Measurements from ENCODE around the gene TIMP1.
"Not testable (repeated sequence)": the region's sequence is repeated elsewhere in the genome, so short reads cannot be mapped to it uniquely, and the experiment has no call there.

The TIMP1 gene

GRCh38 chrX:47574076-47574546, 8.1 kb upstream of the TIMP1 start:
- DNase-seq: no peak

- DNase-seq: no peak
Measured at GRCh38 chrX:47574547-47575301, 7.5 kb upstream of the TIMP1 start.

GRCh38 chrX:47576021-47576898, 6.0 kb upstream of the TIMP1 start:
- no peak for DNase-seq

- DNase-seq: no peak
Measured at GRCh38 chrX:47577424-47577823, 4.8 kb upstream of the TIMP1 start.

- no peak for DNase-seq
Measured at GRCh38 chrX:47577901-47578300, 4.3 kb upstream of the TIMP1 start.

- DNase-seq: no peak
Measured at GRCh38 chrX:47578692-47579091, 3.5 kb upstream of the TIMP1 start.

GRCh38 chrX:47579537-47579936, 2.7 kb upstream of the TIMP1 start:
- DNase-seq: no peak

- no peak for DNase-seq
Measured at GRCh38 chrX:47583240-47583861, 1.1 kb downstream of the TIMP1 start.

GRCh38 chrX:47584714-47585113, 2.5 kb downstream of the TIMP1 start:
- no peak for DNase-seq

GRCh38 chrX:47585273-47585672, 3.0 kb downstream of the TIMP1 start:
- DNase-seq: no peak

GRCh38 chrX:47586043-47586787, 4.0 kb downstream of the TIMP1 start:
- DNase-seq: no peak

- no peak for DNase-seq
Measured at GRCh38 chrX:47587091-47587891, 5.1 kb downstream of the TIMP1 start.

- DNase-seq: no peak
Measured at GRCh38 chrX:47587906-47588735, 5.9 kb downstream of the TIMP1 start.

GRCh38 chrX:47590984-47591383, 8.7 kb downstream of the TIMP1 start:
- no peak for DNase-seq

- no peak for DNase-seq
Measured at GRCh38 chrX:47593522-47593921, 11.3 kb downstream of the TIMP1 start.

GRCh38 chrX:47595716-47596251, 13.5 kb downstream of the TIMP1 start:
- no peak for DNase-seq

- no peak for DNase-seq
Measured at GRCh38 chrX:47596256-47596655, 14.0 kb downstream of the TIMP1 start.

GRCh38 chrX:47597222-47597621, 15.0 kb downstream of the TIMP1 start:
- no peak for DNase-seq

GRCh38 chrX:47603125-47603524, 20.9 kb downstream of the TIMP1 start:
- not testable (repeated sequence) for DNase-seq

GRCh38 chrX:47605024-47605423, 22.8 kb downstream of the TIMP1 start:
- DNase-seq: no peak

- DNase-seq: no peak
Measured at GRCh38 chrX:47607091-47607490, 24.9 kb downstream of the TIMP1 start.
